IPS DF 4.7 (cell line): ENCODE measurements around the gene TM9SF2.
"Not testable (repeated sequence)": the region's sequence is repeated elsewhere in the genome, so short reads cannot be mapped to it uniquely, and the experiment has no call there.

Experiments
- DNase-seq: peaks from one replicate; pipeline ENCODE4 v3.0.0-alpha.2; 2013; ENCODE audit warnings: low spot score; ENCODE audit errors: extremely low read depth

Gene TM9SF2, protein sequence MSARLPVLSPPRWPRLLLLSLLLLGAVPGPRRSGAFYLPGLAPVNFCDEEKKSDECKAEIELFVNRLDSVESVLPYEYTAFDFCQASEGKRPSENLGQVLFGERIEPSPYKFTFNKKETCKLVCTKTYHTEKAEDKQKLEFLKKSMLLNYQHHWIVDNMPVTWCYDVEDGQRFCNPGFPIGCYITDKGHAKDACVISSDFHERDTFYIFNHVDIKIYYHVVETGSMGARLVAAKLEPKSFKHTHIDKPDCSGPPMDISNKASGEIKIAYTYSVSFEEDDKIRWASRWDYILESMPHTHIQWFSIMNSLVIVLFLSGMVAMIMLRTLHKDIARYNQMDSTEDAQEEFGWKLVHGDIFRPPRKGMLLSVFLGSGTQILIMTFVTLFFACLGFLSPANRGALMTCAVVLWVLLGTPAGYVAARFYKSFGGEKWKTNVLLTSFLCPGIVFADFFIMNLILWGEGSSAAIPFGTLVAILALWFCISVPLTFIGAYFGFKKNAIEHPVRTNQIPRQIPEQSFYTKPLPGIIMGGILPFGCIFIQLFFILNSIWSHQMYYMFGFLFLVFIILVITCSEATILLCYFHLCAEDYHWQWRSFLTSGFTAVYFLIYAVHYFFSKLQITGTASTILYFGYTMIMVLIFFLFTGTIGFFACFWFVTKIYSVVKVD

DNA sequence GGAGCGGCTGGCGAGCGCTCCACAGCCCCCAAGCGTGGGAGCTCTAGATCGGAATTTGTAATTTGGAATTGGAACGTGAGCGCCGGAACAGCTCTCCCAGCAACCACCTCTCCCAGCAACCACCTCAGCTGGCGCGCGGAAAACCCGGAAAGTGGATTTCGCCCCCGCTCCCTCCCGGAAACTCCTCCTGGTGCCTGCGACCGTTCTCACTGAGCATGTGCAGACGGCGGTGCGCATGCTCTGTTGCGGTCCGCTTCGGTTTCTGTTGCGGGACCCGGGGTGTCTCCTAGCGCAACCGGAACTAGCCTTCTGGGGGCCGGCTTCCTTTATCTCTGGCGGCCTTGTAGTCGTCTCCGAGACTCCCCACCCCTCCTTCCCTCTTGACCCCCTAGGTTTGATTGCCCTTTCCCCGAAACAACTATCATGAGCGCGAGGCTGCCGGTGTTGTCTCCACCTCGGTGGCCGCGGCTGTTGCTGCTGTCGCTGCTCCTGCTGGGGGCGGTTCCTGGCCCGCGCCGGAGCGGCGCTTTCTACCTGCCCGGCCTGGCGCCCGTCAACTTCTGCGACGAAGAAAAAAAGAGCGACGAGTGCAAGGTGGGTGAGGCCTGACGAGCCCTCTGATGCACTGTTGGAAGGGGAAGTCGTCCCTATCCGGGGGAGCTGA, at the start of gene TM9SF2:
TSS of gene TM9SF2 (plus strand) at position 289 of the 664 bp plus-strand sequence. CDS start at position 424, 135 bp downstream.
- DNase-seq = peak; percentile 78

DNA sequence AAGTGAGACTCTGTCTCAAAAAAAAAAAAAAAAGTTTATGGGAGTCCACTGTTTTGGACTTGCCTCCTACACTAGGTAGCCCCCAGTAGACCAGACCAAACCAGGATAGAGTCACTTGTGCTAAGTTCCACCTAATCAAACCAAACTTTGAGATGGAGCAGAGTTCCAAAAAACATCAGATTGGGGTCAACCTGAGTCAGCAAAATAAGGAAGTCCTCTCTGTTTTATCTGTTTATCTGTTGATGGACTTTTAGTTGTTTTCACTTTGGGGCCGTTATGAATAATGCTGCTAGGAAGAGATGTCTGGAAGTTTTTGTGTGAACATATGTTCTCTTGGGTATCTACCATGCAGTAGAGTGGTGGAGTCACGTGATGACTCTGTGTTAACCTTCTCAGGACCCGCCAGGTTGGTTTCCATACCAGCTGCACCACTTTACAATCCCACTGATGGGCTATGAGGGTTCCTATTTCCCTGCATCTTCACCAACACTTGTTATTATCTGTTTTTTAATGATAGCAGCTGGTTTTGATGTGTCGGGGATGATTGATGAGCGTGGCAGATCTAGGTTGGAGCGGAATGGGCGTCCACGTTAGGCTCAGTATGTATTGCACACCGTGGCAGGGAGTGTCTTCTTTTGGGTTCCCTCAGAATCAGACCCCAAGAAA, 46.6 kb upstream of the TM9SF2 start:
- no peak for DNase-seq

DNA sequence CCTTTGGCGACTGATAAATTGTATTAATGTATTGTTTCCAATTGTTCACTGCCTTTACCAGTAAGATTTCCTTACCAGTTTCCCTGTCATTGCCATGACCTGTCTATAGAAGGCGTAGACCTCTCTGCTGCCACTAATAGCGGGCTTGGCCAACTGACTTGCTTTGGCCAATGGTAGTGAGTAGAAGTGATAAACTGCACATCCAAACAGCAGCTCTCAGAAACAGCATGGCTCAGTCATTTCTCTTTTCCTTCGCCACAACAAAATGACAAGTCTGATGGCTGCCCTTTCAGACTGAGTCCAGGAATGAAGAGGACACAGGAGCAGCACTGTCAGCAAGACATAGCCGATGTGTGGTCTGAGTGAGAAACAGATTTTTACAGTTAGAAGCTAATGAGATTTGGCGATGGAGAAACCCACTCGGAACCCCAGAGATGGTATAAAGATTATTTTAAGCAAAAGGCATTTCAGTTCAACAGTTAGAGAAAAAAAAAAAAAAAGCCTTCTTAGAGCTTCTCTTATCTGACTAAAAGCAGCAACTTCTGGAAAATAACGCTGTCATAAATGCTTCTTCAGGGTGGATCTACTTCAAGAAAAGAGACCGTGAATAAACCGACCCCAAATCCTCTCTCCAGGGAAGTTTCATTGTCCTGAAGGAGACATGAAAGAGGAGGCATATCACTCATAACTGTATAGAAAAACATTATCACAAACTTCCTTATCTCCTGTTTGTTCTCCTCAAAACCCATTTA, 42.0 kb upstream of the TM9SF2 start:
- DNase-seq = no peak

DNA sequence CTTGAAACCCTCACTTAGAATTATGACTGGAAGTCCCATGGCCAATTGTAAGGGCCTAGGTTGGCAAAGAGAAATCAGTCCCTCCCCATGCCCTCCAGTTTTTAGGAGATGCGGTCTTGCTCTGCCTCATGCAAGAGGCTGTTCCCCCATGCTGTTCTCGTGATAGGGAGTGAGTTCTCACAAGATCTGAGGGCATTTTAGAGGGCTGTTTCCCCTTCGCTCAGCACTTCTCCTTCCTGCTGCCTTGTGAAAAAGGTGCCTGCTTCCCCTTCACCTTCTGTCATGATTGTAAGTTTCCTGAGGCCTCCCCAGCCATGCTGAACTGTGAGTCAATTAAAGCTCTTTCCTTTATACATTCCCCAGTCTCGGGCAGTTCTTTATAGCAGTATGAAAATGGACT, 40.5 kb upstream of the TM9SF2 start:
- not testable (repeated sequence) for DNase-seq

DNA sequence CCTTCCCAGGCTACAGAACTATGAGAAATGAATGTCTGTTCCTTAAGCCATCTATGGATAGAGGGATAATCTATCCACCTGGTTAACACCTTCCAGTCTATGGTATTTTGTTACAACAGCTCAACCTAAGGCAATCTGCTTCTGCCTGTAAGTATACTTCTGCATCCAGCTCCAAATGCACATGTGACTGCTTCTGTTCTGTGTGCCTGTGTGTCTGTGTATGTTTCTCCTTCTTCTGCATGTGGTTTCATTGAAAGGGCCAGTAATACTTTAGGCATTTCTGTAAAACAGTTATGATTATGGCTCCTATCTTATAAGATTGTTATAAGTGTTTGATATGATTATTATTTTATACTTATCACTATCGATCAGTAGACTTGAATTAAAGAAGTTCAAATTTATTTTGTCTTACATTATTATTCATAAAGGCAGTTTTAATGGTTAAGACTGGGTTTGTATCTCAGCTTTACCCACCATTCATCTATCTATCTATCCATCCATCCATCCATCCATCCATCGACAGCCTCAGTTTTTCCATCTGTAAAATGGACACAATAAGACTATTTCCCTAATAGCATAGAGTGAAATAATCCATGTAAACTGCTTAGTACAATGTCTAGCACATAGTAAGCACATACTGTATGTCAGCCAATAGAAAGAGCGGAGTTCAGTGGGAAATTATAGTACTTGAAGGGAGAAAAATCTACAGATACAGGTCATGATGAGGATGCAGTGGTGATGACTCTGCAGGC, 37.5 kb upstream of the TM9SF2 start:
- DNase-seq = no peak

DNA sequence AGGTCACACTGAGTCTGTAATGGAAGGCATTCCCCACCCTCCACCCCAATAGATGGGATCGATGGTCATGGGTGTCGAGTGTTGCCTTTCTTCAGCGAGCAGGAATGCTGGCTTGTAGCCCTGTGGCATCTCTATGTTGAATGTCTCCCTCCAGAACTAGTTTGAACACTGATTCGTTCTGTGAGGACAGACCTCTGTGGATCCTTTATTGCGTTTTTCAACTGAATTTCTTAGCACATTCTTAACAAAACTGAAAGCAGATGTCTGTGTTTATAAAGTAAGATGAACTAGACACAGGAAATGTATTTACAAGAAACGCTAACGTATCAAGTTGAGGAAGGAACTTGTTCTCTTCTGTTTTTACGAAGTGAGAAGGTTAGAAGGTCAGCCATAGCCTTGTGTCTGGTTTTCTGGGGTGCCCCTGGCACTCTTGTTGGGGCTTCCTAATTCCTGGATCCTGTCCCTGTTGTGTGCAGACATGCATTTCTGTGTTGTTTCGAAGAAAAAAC, 36.8 kb upstream of the TM9SF2 start:
- no peak for DNase-seq

DNA sequence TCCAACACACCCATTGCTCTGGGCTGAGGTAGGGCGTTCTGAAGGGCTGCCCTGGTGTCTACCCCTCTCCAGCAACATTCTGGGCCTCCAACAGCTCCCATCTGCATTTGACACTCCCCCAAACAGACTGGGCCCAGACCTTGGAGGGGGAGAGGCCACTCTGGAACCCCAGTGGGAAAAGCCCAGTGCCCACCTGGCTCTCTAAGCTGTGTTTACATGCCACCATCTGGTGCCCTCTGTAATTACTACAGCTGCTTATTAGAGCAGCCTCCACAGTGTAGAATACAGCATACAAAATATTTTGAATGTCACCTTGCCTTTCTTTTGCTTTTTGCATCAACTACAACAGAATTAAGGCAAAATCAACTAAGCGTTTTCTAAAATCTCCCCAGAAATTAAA, 35.8 kb upstream of the TM9SF2 start:
- DNase-seq = no peak

DNA sequence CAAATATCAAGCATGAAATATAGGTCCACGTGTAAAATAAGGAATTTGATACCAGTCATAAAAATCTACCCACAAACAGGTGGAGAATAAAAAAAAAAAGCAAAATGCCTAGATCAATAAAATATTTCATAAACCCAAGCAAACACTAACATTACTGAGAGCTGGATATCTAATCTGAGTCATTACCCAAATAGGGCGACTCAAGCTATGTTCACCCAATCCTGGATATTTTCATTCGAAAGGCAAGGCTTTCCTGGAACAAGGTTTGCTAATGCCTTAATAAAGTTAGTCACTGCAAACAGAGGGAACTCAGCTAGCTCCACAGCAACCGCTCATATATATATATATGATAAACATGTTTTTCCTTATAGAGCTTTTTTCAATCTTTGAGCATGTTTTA, 33.5 kb upstream of the TM9SF2 start:
- DNase-seq = no peak

DNA sequence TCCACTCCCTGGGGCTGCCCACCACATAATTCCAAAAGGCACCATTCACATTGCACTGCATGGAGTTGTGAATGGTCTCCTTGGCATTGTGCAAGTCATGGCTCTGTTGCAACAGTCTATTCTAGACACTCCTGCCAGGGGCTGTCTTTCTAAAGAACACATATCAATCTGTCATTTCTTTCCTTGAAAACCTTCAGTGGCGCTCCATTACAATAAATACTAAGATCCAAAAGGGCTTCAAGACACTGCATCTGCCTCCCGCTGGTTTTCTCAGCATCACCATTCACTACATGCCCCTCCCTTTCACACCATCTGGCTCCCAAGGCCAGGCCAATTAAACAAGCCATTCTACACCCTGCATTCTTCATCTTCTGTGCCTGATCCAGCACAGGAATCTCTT, 32.2 kb upstream of the TM9SF2 start:
- DNase-seq = no peak

DNA sequence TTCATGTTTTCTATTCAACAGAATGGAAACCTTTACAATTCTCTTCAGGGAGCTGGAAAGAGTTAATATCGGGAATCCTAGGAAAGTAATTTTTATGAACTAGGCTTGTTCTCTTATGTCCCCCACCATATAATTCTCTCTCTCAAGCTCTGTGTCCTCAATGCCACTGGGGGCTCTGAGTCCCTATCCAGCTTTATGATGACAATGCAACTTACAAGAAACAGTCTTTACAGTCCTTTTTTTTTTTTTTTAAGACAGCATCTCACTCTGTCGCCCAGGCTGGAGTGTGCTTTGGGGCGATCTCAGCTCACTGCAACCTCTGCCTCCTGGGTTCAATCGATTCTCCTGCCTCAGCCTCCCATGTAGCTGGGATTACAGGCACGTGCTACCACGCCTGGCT, 31.2 kb upstream of the TM9SF2 start:
- no peak for DNase-seq

DNA sequence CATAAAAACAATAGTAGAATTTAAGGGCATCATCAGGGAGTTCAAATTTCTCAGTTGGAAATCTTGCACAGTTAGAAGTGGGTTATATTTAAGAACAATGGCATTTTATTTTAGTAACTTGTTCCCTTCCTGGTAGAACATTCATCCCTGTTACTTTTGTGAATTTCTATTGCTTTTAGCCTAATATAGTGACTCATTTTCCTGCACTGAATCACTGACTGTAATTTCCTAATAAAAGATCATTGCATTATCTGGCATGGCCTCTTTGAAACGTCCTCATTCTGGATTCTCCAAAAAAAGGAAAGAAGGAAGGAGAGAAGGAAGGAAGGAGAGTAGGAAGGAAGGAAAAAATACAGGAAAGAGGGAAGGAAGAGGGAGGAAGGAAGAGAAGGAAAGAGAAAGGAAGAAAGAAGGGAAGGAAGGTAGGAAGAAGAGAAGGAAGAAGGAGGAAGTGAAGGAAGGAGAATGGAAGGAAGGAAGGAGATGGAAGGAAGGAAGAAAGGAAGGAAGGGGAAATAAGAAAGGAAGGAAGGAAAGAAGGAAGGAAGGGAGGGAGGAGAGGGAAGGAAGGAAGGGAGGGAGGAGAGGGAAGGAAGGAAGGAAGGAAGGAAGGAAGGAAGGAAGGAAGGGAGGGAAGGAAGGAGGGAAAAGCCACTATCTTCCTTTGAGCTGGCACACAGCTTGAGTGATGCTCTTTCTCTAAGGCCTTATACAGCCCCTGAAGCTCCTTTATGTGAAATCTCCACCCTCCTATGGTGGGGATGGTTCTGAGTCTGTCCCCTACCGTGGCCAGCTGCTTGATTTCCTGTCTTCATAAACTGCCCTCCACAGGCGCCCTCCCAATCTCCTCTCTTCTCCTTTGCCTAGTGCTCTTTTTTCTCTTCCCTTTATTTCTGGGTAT, 29.8 kb upstream of the TM9SF2 start:
- DNase-seq = no peak

DNA sequence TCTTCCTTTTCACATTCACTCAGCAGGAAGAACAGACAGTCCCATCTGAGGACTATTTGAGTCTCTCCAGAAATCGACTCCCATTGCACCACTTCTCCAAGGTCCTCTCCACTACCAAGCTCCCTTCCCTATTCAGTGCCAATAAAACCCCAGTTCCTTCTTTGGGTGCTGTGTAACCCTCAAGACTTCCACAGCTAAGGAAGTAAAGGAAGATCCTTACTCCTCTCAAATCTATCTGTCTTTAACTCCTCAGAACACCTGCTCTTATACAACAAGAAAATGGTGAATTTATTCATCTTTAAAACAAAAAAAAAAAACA, 29.2 kb upstream of the TM9SF2 start:
- DNase-seq = no peak

DNA sequence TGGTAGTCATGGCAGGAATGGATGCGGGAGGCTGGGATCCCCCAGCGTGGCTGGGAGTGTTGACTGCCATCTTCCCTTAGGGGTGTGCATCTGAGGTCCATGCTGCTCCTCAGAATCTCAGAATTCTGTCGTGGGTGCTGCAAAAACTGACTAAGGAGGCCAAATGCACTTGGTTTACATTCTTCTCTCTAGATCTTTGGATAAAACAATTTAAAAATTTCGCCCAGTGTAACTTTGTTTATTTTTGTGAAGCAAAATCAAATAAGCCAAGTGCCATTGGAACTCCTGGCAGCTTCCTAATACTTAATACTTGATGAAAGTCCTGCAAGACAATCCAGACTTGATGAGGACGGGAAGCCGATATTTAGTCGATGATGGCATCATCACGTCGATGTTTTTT, 27.8 kb upstream of the TM9SF2 start:
- DNase-seq = no peak

DNA sequence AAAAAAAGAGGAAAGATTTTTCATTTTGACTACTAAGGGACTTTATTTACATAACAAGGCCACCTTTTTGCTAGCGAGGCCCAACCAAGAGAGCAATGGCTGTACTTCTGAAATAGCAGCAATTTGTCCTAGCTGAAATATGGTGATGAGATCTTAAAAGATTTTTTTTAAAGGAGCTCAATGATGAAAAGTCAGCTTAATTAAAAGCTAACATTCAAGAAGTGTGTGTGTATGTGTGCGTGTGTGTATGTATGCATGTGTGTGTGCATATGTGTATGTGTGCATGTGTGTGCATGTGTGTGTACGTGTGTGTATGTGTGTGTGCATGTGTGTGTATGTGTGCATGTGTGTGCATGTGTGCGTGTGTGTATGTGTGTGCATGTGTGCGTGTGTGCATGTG, 24.6 kb upstream of the TM9SF2 start:
- DNase-seq = no peak

DNA sequence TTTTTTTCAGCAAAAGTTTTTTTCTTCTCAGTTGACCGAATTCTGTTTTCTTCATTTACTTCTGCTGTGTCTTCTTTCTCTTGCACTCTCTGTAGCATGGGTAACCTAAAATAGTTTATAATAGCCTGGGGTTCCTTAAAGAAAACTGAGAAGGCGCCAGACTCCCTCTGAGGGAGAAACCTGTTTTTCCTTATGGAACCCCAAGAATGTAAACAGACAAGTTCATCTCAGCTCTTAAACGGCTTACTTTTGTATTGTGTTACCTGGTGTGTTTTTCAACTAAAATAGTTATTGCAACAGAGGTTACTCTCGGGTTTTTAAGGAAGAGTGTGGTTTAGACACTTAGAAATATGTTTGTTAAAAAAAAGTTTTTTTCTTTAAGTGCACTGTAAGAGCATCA, 23.8 kb upstream of the TM9SF2 start:
- DNase-seq = no peak

DNA sequence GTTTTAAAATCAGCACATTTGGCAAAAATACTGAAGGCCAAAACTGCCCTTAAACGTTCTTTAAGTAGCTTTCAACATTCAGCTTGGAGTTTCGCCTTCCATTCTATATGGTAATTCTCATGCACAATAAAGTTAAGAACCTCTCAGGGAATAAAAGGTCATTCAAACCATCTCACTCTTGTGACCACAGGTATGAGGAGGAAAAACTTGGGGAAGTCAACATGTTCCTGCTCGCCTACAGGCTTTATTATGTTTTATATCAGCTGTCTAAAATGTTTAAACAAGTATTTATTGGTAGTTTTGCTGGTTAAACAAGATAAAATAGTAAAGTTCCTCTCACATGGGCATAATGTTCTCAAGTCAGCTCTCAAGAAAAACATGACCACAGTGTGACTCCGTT, 19.9 kb upstream of the TM9SF2 start:
- no peak for DNase-seq

DNA sequence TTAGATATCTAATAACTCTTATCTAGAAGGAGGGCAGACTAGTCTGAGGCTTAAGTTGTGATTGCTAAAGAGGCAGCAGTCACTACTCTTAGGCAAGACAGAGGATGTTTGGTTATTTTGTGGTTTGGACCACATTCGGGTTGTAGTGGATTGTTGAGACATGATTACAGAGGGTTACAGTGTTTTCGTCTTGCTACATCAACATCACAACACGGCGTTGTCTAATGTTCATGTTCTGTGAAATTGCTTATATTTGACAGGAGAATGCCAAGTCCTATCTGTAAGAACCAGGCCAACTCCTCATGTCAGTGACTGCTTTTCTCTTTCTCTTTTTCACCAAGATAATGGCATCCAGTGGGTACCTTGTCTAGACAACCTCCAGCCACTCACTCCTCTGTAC, 16.8 kb upstream of the TM9SF2 start:
- DNase-seq = no peak

DNA sequence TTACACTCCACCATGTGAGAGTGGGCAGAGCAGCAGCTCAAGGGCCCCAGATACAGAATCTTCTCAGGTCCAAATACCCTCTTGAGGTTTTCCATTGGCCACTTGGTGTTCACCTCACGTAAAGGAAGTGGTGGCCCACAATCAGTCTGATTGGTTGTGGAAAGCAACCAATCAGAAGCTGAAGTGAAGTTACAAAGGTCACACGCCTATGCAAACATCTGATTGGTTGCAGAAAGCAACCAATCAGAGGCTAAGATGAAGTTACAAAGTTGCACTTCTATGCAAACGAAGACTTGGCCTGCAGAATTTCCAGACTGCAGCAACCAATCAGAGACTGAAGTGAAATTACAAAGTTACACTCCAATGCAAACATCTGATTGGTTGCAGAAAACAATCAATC, 14.3 kb upstream of the TM9SF2 start:
- DNase-seq = no peak

DNA sequence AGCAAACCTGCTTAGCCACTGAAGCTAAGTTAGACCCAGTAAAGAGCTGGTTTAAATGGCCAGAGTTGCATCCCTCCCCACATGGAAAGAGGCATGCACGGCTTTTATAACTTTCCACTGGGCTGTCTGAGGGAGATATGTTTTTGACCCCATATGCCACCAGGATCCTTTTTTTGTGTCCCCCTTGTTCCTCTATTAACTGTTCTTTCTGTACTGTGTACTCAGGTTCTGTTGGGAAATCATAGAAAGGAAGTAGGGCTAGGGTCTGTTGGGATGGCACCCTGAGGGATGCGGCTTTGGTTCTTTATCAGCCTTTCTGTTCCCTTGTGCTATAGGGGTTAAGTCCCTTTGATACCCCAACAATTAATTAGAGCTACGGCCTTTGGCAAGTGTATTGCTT, 12.2 kb upstream of the TM9SF2 start:
- DNase-seq = no peak
